A549 (cell line): ENCODE results near the gene ZNF428. TPM values are rescaled to one million over a fixed set of nuclear protein-coding genes. Genes with fewer than 3 reads are reported as not detected.

Source experiments
- ATAC-seq, 2 experiments: fragments of 200-7000 bp in 1 of 2; fragments of >200 bp in 1 of 2; cut with Nextera tagmentation in 1 of 2; cut with Tn5 transposase in 1 of 2; 3 replicates each; pipeline versions ENCODE4 v1.8.0 to v1.9.1; 2018 to 2020; ENCODE audit warnings: mild to moderate bottlenecking in 1 of 2, moderate library complexity in 1 of 2
- CTCF ChIA-PET: fragments of 300-600 bp; sonication (Branson Sonifier 250); formaldehyde crosslinking; extraction: SDS; loops from one replicate; lab custom pipeline; 2021; ENCODE audit warnings: antibody characterized with exemption, inconsistent platforms; lab: Yijun Ruan, JAX
- POLR2A ChIA-PET: fragments of 350-600 bp; formaldehyde crosslinking; extraction: SDS; loops from one replicate; lab custom pipeline; 2021; ENCODE audit warnings: antibody characterized with exemption, inconsistent platforms; lab: Yijun Ruan, JAX
- DNase-seq, 2 experiments: peaks; one replicate each; pipeline versions ENCODE4 v3.0.0 to v3.0.0-alpha.2; 2011 to 2016; ENCODE audit warnings: low read depth in 1 of 2, low spot score in 1 of 2
- FAIRE-seq: peaks from 2 replicates; lab custom pipeline; 2011; peaks lifted over from hg19 to GRCh38; lab: Jason Lieb, UNC
- H3K27ac ChIP-seq, 2 experiments: fragments of >200 bp; sonication (Bioruptor Twin); formaldehyde crosslinking; 3 replicates each; pipeline ENCODE4 v1.5.1; 2016 to 2017
- H3K4me1 ChIP-seq: fragments of >200 bp; sonication (Bioruptor Twin); formaldehyde crosslinking; 3 replicates; pipeline ENCODE4 v1.6.1; 2016
- H3K4me2 ChIP-seq: fragments of >200 bp; sonication (Bioruptor Twin); formaldehyde crosslinking; 3 replicates; pipeline ENCODE4 v1.6.1; 2016
- H3K4me3 ChIP-seq: fragments of >200 bp; sonication (Bioruptor Twin); formaldehyde crosslinking; 3 replicates; pipeline ENCODE4 v1.5.1; 2016
- H3K9me3 ChIP-seq: fragments of >200 bp; sonication (Bioruptor Twin); formaldehyde crosslinking; 3 replicates; pipeline ENCODE4 v1.6.1; 2016
- BCL3 ChIP-seq: fragments of >200 bp; sonication (Bioruptor Twin); formaldehyde crosslinking; IDR thresholded peaks from 3 replicates; pipeline ENCODE4 v1.6.1; 2016
- BHLHE40 ChIP-seq: IDR thresholded peaks from 2 replicates; pipeline ENCODE4 v1.6.1; 2012; ENCODE audit warnings: low read depth, low read length, inconsistent platforms
- CHD2 ChIP-seq: fragments of 150-350 bp; IDR thresholded peaks from 2 replicates; pipeline ENCODE4 v1.6.1; 2014; ENCODE audit warnings: low read length; ENCODE audit not compliant: partially characterized antibody
- CHD4 ChIP-seq: fragments of 200-600 bp; sonication (generic); IDR thresholded peaks from 2 replicates; pipeline ENCODE4 v1.6.1; 2016; ENCODE audit warnings: antibody characterized with exemption, mild to moderate bottlenecking, borderline replicate concordance
- E2F6 ChIP-seq: IDR thresholded peaks from 2 replicates; pipeline ENCODE4 v1.6.1; 2012; ENCODE audit warnings: low read depth, borderline replicate concordance
- EHF ChIP-seq: fragments of 250-450 bp; sonication (Bioruptor Pico); IDR thresholded peaks from 2 replicates; pipeline ENCODE4 v1.5.0; 2020; ENCODE audit warnings: mild to moderate bottlenecking
- EHMT2 ChIP-seq: fragments of 200-600 bp; sonication (generic); IDR thresholded peaks from 2 replicates; pipeline ENCODE4 v1.6.1; 2016; ENCODE audit warnings: antibody characterized with exemption, low read depth, mild to moderate bottlenecking, moderate library complexity
- ESRRA ChIP-seq: fragments of 150-350 bp; IDR thresholded peaks from 2 replicates; pipeline ENCODE4 v1.6.1; 2014; ENCODE audit warnings: mild to moderate bottlenecking, low read length, borderline replicate concordance
- FOSL2 ChIP-seq, 2 experiments: fragments of 450-650 bp in 1 of 2; fragments of >200 bp in 1 of 2; sonication (Bioruptor Twin) in 1 of 2; formaldehyde crosslinking; IDR thresholded peaks; 2 replicates each; pipeline versions ENCODE4 v1.5.0 to v1.6.1; 2016 to 2020; ENCODE audit warnings: mild to moderate bottlenecking in 1 of 2, moderate library complexity in 1 of 2
- HES2 ChIP-seq: fragments of >200 bp; sonication (Bioruptor Twin); formaldehyde crosslinking; IDR thresholded peaks from 2 replicates; pipeline ENCODE4 v1.6.1; 2016
- JUNB ChIP-seq: fragments of >200 bp; sonication (Bioruptor Twin); formaldehyde crosslinking; IDR thresholded peaks from 2 replicates; pipeline ENCODE4 v1.6.1; 2016
- MAFK ChIP-seq: fragments of 450-650 bp; IDR thresholded peaks from 2 replicates; pipeline ENCODE4 v1.6.1; 2014; ENCODE audit not compliant: partially characterized antibody
- MAX ChIP-seq: IDR thresholded peaks from 2 replicates; pipeline ENCODE4 v1.6.1; 2012
- NFE2L2 ChIP-seq: fragments of 150-350 bp; conservative IDR thresholded peaks from 2 replicates; pipeline ENCODE4 v1.6.1; 2014; ENCODE audit warnings: low read length
- RAD21 ChIP-seq, 2 experiments: fragments of >200 bp in 1 of 2; sonication (Bioruptor Twin) in 1 of 2; formaldehyde crosslinking in 1 of 2; IDR thresholded peaks in 1 of 2; conservative IDR thresholded peaks in 1 of 2; 2 replicates in 1 of 2; 3 replicates in 1 of 2; pipeline ENCODE4 v1.6.1; 2012 to 2018; ENCODE audit warnings: inconsistent platforms in 1 of 2
- RARB ChIP-seq: fragments of 250-450 bp; sonication (Bioruptor Pico); IDR thresholded peaks from 2 replicates; pipeline ENCODE4 v1.8.0; 2021; ENCODE audit warnings: mild to moderate bottlenecking, moderate library complexity
- SMC3 ChIP-seq: fragments of >200 bp; sonication (Bioruptor Twin); formaldehyde crosslinking; IDR thresholded peaks from 3 replicates; pipeline ENCODE4 v1.6.1; 2018; ENCODE audit warnings: inconsistent platforms
- USF2 ChIP-seq: fragments of 450-650 bp; IDR thresholded peaks from 2 replicates; pipeline ENCODE4 v1.6.1; 2014; ENCODE audit warnings: antibody characterized with exemption
- WGBS: methylation state at CpG from one replicate; pipeline ENCODE4 v1.1.6; 2017; ENCODE audit errors: missing lambda C conversion rate; 5-methylcytosine and 5-hydroxymethylcytosine counted together
- polyA plus RNA-seq, 4 experiments: library from polyadenylated mRNA; depleted of rRNA in 3 of 4; stranded (reverse); fragments of >200 nt; fragmentation: RNase III in 1 of 4; extraction: RNeasy Plus Mini Kit Qiagen cat#74134 plus additional on column Dnase treatment in 1 of 4; gene quantifications; 2 replicates in 3 of 4; 3 replicates in 1 of 4; pipeline ENCODE4 v1.2.3, GENCODE V29; 2011 to 2017

Gene ZNF428
- polyA plus RNA-seq, 2 of the 4 experiments (the other 2 are of a cell fraction) = 22.9 to 52.4 TPM

- Histone ChIP-seq H3K4me3 (no peak overlapping the region), H3K9me3 (no peaks in the 10 kb centered on the region), H3K4me1 (peaks cover 10% of the 10 kb centered on the region), H3K4me2 (no peak overlapping the region), H3K27ac (no peak overlapping the region)
- TF ChIP-seq SMC3 (no peak), RAD21 (conservative IDR thresholded peaks at IDR 0.05 in 1 of 2, IDR thresholded peaks at IDR 0.05 in 1 of 2) (peak in 1 of 2 experiments; percentile 19; a peak in 1 of 5 replicates)
- WGBS = 89% methylated on average over 4 of the region's 4 CpGs
- ChIA-PET CTCF (interaction anchor here (0.6 to 2.0 kb wide), 9 partner anchors 9 to 210 kb away, joined by 3 to 9 read pairs (median 4); no protein-coding TSS in a partner anchor), POLR2A (no interaction called here)
- ATAC-seq (no peak), FAIRE-seq (no peak), DNase-seq (no peak)
Measured at GRCh38 chr19:43599635-43600295, 19.7 kb downstream of the ZNF428 start.

- no peak overlapping the region; the same call in 2 of the 3 replicates for H3K4me2 ChIP-seq
- H3K27ac ChIP-seq = no peak overlapping the region
- no peak for ATAC-seq
- FAIRE-seq = no peak
- H3K4me1 ChIP-seq = peaks cover 19% of the 10 kb centered on the region
- CTCF ChIA-PET = interaction anchor here (0.6 to 3.0 kb wide), 10 partner anchors 8 to 211 kb away, joined by 3 to 15 read pairs (median 5); no protein-coding TSS in a partner anchor
- WGBS = 97% methylated on average over 17 of the region's 19 CpGs
- H3K4me3 ChIP-seq = no peak overlapping the region
- no peak for DNase-seq
- H3K9me3 ChIP-seq = no peaks in the 10 kb centered on the region
- POLR2A ChIA-PET = no interaction called here
- no peak for TF ChIP-seq EHMT2
- no peak for TF ChIP-seq BCL3
- no peak for TF ChIP-seq MAX
- no peak for TF ChIP-seq E2F6
- no peak for TF ChIP-seq HES2
- TF ChIP-seq ESRRA = no peak
- TF ChIP-seq MAFK = no peak
Measured at GRCh38 chr19:43598445-43599240, 20.8 kb downstream of the ZNF428 start.

- ATAC-seq = no peak
- CTCF ChIA-PET = interaction anchor here (0.9 to 3.0 kb wide), 6 partner anchors 9 to 147 kb away, joined by 3 to 15 read pairs (median 6); partner anchors contain the start of gene XRCC1
- 73% methylated on average over 5 of the region's 5 CpGs for WGBS
- peak overlapping the region; percentile 87 for H3K4me2 ChIP-seq
- peak overlapping the region; percentile 60; the same call in 1 of the 3 replicates for H3K4me3 ChIP-seq
- H3K4me1 ChIP-seq = peaks cover 19% of the 10 kb centered on the region
- no peaks in the 10 kb centered on the region for H3K9me3 ChIP-seq
- no peak for TF ChIP-seq CHD4
- no peak for TF ChIP-seq FOSL2 (IDR thresholded peaks at IDR 0.05)
- no peak for TF ChIP-seq FOSL2 (CRISPR knock-in tag; IDR thresholded peaks at IDR 0.05)
- TF ChIP-seq MAFK = no peak
- no peak for TF ChIP-seq NFE2L2
- no peak for TF ChIP-seq RARB (CRISPR knock-in tag)
- TF ChIP-seq CHD2 = no peak
- no peak for TF ChIP-seq EHF (CRISPR knock-in tag)
- no peak for TF ChIP-seq BCL3
- TF ChIP-seq USF2 = no peak
- TF ChIP-seq SMC3 = no peak
- TF ChIP-seq BHLHE40 = no peak
- no peak for TF ChIP-seq JUNB
- TF ChIP-seq, all 56 proteins: peak for 0
- no peak for DNase-seq
- H3K27ac ChIP-seq = no peak overlapping the region
- no peak for FAIRE-seq
- POLR2A ChIA-PET = interaction anchor here (2.5 kb wide), 1 partner anchor 23 kb away, joined by 17 read pairs; the partner anchor contains the start of genes PINLYP and XRCC1
Measured at GRCh38 chr19:43597876-43598275, 21.6 kb downstream of the ZNF428 start.
